BLaER1 (cell line): ENCODE data around the gene RNF187.

Source experiments
- H3K27ac ChIP-seq: shearing (Covaris generic); formaldehyde crosslinking; 2 replicates; pipeline ENCODE4 v1.8.1; 2022
- H3K27me3 ChIP-seq: shearing (Covaris generic); formaldehyde crosslinking; 2 replicates; pipeline ENCODE4 v1.8.1; 2022
- H3K36me3 ChIP-seq: shearing (Covaris generic); formaldehyde crosslinking; 2 replicates; pipeline ENCODE4 v1.8.1; 2022
- H3K4me1 ChIP-seq: shearing (Covaris generic); formaldehyde crosslinking; 2 replicates; pipeline ENCODE4 v1.8.1; 2022
- H3K4me2 ChIP-seq: shearing (Covaris generic); formaldehyde crosslinking; 2 replicates; pipeline ENCODE4 v1.8.1; 2022
- H3K4me3 ChIP-seq: shearing (Covaris generic); formaldehyde crosslinking; 2 replicates; pipeline ENCODE4 v1.8.1; 2022
- H3K9ac ChIP-seq: shearing (Covaris generic); formaldehyde crosslinking; 2 replicates; pipeline ENCODE4 v1.8.1; 2022
- H3K9me3 ChIP-seq: shearing (Covaris generic); formaldehyde crosslinking; 2 replicates; pipeline ENCODE4 v1.8.1; 2022
- H4K20me1 ChIP-seq: shearing (Covaris generic); formaldehyde crosslinking; 2 replicates; pipeline ENCODE4 v1.8.1; 2022
- Cebpa-rat ChIP-seq: shearing (Covaris generic); IDR thresholded peaks from 2 replicates; pipeline ENCODE4 v1.8.1; 2022

Gene RNF187

GRCh38 chr1:228542981-228543380 is 55.8 kb downstream of the RNF187 start:
- no peak overlapping the region for H3K9ac ChIP-seq
- no peaks in the 10 kb centered on the region for H3K36me3 ChIP-seq
- no peak for TF ChIP-seq Cebpa-rat
- H3K27ac ChIP-seq: no peak overlapping the region
- H3K9me3 ChIP-seq: peaks cover 9% of the 10 kb centered on the region
- no peak overlapping the region for H3K4me3 ChIP-seq
- H3K4me1 ChIP-seq: no peaks in the 10 kb centered on the region
- H3K27me3 ChIP-seq: no peaks in the 10 kb centered on the region
- H4K20me1 ChIP-seq: no peaks in the 10 kb centered on the region
- H3K4me2 ChIP-seq: no peak overlapping the region

- peaks cover 5% of the 10 kb centered on the region for H3K9me3 ChIP-seq
- H3K4me3 ChIP-seq: no peak overlapping the region
- no peaks in the 10 kb centered on the region for H3K27me3 ChIP-seq
- H4K20me1 ChIP-seq: no peaks in the 10 kb centered on the region
- no peaks in the 10 kb centered on the region for H3K4me1 ChIP-seq
- no peaks in the 10 kb centered on the region for H3K36me3 ChIP-seq
- no peak overlapping the region for H3K4me2 ChIP-seq
- H3K9ac ChIP-seq: no peak overlapping the region
- H3K27ac ChIP-seq: no peak overlapping the region
- TF ChIP-seq Cebpa-rat: no peak
These were observed 56.2 kb downstream of the RNF187 start for GRCh38 chr1:228543396-228543795.

- Histone ChIP-seq H3K4me2 (no peak overlapping the region), H3K27me3 (no peaks in the 10 kb centered on the region)
- TF ChIP-seq Cebpa-rat: no peak
These were observed 57.1 kb downstream of the RNF187 start for GRCh38 chr1:228544021-228544850.

GRCh38 chr1:228544921-228545591 is 57.9 kb downstream of the RNF187 start:
- no peaks in the 10 kb centered on the region for H4K20me1 ChIP-seq
- H3K27me3 ChIP-seq: no peaks in the 10 kb centered on the region
- H3K4me1 ChIP-seq: no peaks in the 10 kb centered on the region
- no peak overlapping the region for H3K4me2 ChIP-seq
- no peak overlapping the region for H3K4me3 ChIP-seq
- H3K9ac ChIP-seq: no peak overlapping the region
- no peak for TF ChIP-seq Cebpa-rat
- H3K36me3 ChIP-seq: no peaks in the 10 kb centered on the region
- no peaks in the 10 kb centered on the region for H3K9me3 ChIP-seq
- H3K27ac ChIP-seq: no peak overlapping the region

More at GRCh38 chr1:228544021-228544850, 57.1 kb downstream of the RNF187 start:
- Histone ChIP-seq H3K9ac (no peak overlapping the region), H3K4me3 (no peak overlapping the region), H3K4me1 (no peaks in the 10 kb centered on the region), H3K9me3 (no peaks in the 10 kb centered on the region), H3K36me3 (no peaks in the 10 kb centered on the region), H3K27ac (no peak overlapping the region), H4K20me1 (no peaks in the 10 kb centered on the region)
